Adrenal gland (tissue), 5 donors: ENCODE results near the gene PRDM16.

ENCODE experiments used
- POLR2A ChIP-seq, 2 donors: fragments of 450-650 bp; IDR thresholded peaks; one replicate each; pipeline ENCODE4 v1.6.1; 2017; ENCODE audit warnings: antibody characterized with exemption in 2 of 2, mild to moderate bottlenecking in 2 of 2, moderate library complexity in 1 of 2
- TF ChIP-seq, protein P1 (sequence below), 6 experiments: fragments of 450-650 bp in 4 of 6; fragments of 200-600 bp in 2 of 6; sonication (generic) in 1 of 6; IDR thresholded peaks; 1 replicate in 5 of 6; 2 replicates in 1 of 6; pipeline versions ENCODE4 v1.5.1 to v1.8.0; 2016 to 2021; ENCODE audit warnings: antibody characterized with exemption in 6 of 6, mild to moderate bottlenecking in 2 of 6, moderate library complexity in 1 of 6
- donor health status: DM: no; HTN: no; CAD: no.

DNA sequence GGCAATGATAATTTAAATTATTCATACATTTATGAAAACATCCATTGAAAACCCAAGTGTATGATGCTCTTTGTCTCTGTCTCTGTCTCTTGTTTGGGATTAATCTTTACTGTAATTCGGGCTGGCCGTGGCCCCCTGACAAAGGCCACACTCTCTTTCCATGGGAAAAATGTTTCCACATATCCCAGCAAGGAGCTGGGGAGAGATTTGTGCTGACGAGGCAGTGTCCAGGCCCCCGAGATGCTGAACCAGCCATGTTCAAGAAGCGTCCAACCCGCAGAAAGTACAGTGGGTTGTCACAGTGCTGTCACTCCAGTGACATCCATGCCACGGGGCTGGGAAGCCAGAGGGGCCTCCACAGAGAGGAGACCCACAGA lies 147.0 kb downstream of the PRDM16 start:
- TF ChIP-seq, protein P1, sequence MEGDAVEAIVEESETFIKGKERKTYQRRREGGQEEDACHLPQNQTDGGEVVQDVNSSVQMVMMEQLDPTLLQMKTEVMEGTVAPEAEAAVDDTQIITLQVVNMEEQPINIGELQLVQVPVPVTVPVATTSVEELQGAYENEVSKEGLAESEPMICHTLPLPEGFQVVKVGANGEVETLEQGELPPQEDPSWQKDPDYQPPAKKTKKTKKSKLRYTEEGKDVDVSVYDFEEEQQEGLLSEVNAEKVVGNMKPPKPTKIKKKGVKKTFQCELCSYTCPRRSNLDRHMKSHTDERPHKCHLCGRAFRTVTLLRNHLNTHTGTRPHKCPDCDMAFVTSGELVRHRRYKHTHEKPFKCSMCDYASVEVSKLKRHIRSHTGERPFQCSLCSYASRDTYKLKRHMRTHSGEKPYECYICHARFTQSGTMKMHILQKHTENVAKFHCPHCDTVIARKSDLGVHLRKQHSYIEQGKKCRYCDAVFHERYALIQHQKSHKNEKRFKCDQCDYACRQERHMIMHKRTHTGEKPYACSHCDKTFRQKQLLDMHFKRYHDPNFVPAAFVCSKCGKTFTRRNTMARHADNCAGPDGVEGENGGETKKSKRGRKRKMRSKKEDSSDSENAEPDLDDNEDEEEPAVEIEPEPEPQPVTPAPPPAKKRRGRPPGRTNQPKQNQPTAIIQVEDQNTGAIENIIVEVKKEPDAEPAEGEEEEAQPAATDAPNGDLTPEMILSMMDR (IDR thresholded peaks at IDR 0.05), result no peak
- no peak for TF ChIP-seq POLR2A (IDR thresholded peaks at IDR 0.05)
